ENCODE data around the gene BNC2. TPM values are rescaled to one million over a fixed set of nuclear protein-coding genes. Genes with fewer than 3 reads are reported as not detected.
A peak's percentile ranks its signal among the peaks of the same experiment; 100 is the strongest.

The BNC2 gene
- total and polyA plus RNA-seq, 2 of the 4 experiments (the other 2 are of a cell fraction) = 15.5 to 45.2 TPM

DNA sequence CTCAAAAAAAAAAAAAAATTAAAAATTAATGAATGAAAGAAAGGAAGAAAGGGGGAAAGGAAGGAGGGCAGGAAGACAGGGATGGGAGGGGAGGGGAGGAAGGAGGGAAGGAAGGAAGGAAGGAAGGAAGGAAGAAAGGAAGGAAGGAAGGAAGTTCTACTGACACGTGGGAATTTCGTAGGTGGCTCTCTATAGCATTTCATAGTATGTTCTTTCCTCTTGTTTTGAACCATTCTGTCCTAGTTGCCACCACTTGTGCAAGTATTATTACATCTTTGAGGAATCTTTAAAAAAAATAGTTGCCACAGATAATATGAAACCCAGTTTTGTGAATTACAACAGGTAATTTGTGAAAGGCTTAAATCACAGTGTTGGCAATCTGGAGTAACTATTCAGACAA is 253.8 kb downstream of the BNC2 start:
- Histone ChIP-seq H4K20me1 (ENCODE audit: insufficient read depth, low read length) (peaks cover 5% of the 10 kb centered on the region; the same call in 1 of the 2 replicates), H3K36me3 (ENCODE audit: control insufficient read depth, insufficient read depth, low read length) (no peaks in the 10 kb centered on the region), H4K5ac (ENCODE audit: low read depth, low read length) (no peak overlapping the region), H3K9me3 (ENCODE audit: control insufficient read depth, insufficient read depth, low read length) (no peaks in the 10 kb centered on the region), H3K27ac (ENCODE audit: insufficient read depth, low read length) (no peak overlapping the region), H3K27me3 (ENCODE audit: control insufficient read depth, insufficient read depth, low read length) (no peaks in the 10 kb centered on the region), H3K4ac (ENCODE audit: low read depth, low read length) (no peak overlapping the region), H4K8ac (ENCODE audit: low read depth in 2 of 2, low read length in 2 of 2) (no peak overlapping the region), H2BK5ac (ENCODE audit: low read depth, low read length, poor library complexity, severe bottlenecking) (peak overlapping the region; percentile 35), H3K4me1 (ENCODE audit: control insufficient read depth, insufficient read depth, low read length) (peaks cover 17% of the 10 kb centered on the region), H3K9me1 (ENCODE audit: insufficient read depth, low read length) (peaks cover 3% of the 10 kb centered on the region), H2BK120ac (ENCODE audit: low read depth, low read length) (no peak overlapping the region), H3K9ac (ENCODE audit: low read depth, low read length) (no peak overlapping the region), H2AK9ac (replicated peaks; ENCODE audit: low read depth, low read length, poor library complexity) (no peak overlapping the region), H3K4me2 (ENCODE audit: low read depth, low read length) (no peak overlapping the region), H3K23ac (ENCODE audit: low read depth, low read length) (no peak overlapping the region; the same call in 1 of the 2 replicates), H2AFZ (replicated peaks; ENCODE audit: low read length, poor library complexity) (no peak overlapping the region), H3K4me3 (ENCODE audit: insufficient read depth, low read depth, low read length) (no peak overlapping the region), H3K79me1 (ENCODE audit: low read depth in 1 of 2, low read length in 2 of 2) (peaks cover 20 to 59% of the 10 kb centered on the region in 2 experiments; a peak in 3 of 4 replicates), H4K91ac (ENCODE audit: insufficient read depth, low read depth, low read length) (no peak overlapping the region), H2BK20ac (ENCODE audit: low read depth, low read length) (no peak overlapping the region), H3K56ac (ENCODE audit: extremely low read depth, insufficient read depth, low read length) (no peak overlapping the region), H2BK15ac (ENCODE audit: low read depth, low read length) (no peak overlapping the region), H3K18ac (ENCODE audit: low read depth, low read length) (no peak overlapping the region), H2AK5ac (ENCODE audit: low read depth, low read length) (no peak overlapping the region), H3K14ac (replicated peaks; ENCODE audit: low read depth, low read length) (no peak overlapping the region)
- ATAC-seq (ENCODE audit: low read depth) (no peak), DNase-seq (no peak)
- BruUV-seq (replicated peaks) = no TSS peak
- TF ChIP-seq ELK1 (IDR thresholded peaks at IDR 0.05; ENCODE audit: borderline replicate concordance, low read depth, low read length) (no peak), MAFK (IDR thresholded peaks at IDR 0.05; ENCODE audit: low read depth, low read length) (no peak), CHD1 (IDR thresholded peaks at IDR 0.05; ENCODE audit: low read depth, low read length) (no peak), RAD21 (IDR thresholded peaks at IDR 0.05; ENCODE audit: low read length) (no peak), MAZ (IDR thresholded peaks at IDR 0.05; ENCODE audit: borderline replicate concordance, low read depth, low read length) (no peak), FOS (IDR thresholded peaks at IDR 0.05; ENCODE audit: low read depth, low read length) (no peak), BHLHE40 (IDR thresholded peaks at IDR 0.05; ENCODE audit: low read depth, low read length) (no peak), POLR2A (IDR thresholded peaks at IDR 0.05; ENCODE audit: low read depth, low read length) (no peak), CEBPB (IDR thresholded peaks at IDR 0.05; ENCODE audit: low read depth, low read length) (no peak), MXI1 (IDR thresholded peaks at IDR 0.05; ENCODE audit: borderline replicate concordance, low read depth, low read length) (no peak), RCOR1 (IDR thresholded peaks at IDR 0.05; ENCODE audit: insufficient replicate concordance, low read length) (no peak)
- TF ChIP-seq, protein P1, sequence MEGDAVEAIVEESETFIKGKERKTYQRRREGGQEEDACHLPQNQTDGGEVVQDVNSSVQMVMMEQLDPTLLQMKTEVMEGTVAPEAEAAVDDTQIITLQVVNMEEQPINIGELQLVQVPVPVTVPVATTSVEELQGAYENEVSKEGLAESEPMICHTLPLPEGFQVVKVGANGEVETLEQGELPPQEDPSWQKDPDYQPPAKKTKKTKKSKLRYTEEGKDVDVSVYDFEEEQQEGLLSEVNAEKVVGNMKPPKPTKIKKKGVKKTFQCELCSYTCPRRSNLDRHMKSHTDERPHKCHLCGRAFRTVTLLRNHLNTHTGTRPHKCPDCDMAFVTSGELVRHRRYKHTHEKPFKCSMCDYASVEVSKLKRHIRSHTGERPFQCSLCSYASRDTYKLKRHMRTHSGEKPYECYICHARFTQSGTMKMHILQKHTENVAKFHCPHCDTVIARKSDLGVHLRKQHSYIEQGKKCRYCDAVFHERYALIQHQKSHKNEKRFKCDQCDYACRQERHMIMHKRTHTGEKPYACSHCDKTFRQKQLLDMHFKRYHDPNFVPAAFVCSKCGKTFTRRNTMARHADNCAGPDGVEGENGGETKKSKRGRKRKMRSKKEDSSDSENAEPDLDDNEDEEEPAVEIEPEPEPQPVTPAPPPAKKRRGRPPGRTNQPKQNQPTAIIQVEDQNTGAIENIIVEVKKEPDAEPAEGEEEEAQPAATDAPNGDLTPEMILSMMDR (conservative IDR thresholded peaks at IDR 0.05; ENCODE audit: low read depth, low read length) = no peak
- dilution Hi-C loops (cut with HindIII; ENCODE audit: low sequenced_read_pairs, unreplicated experiment) = no loop called here
- POLR2A ChIA-PET (ENCODE audit: unreplicated experiment) = no interaction called here
- CTCF ChIA-PET = no interaction called here
- intact Hi-C loops (cut with micrococcal nuclease) = no loop called here
- in situ Hi-C loops (cut with MboI; ENCODE audit: low sequenced_read_pairs) = no loop called here
- WGBS, 2 experiments (ENCODE audit: extremely low coverage in 2 of 2, insufficient read length in 1 of 2) = no CpG with 5 or more reads among the region's 2 CpGs
